OCI-LY3 (cell line): ENCODE measurements around the gene TET1.

ENCODE experiments used
- H2AFZ ChIP-seq: fragments of 200-600, 300-600 bp; shearing (Covaris generic); 2 replicates; pipeline ENCODE4 v1.6.0; 2014; ENCODE audit warnings: antibody characterized with exemption, low read depth, low read length
- H3K27ac ChIP-seq: fragments of 200-600, 300-600 bp; sonication (generic); 2 replicates; pipeline ENCODE4 v1.5.1; 2014; ENCODE audit warnings: mild to moderate bottlenecking, low read length, moderate library complexity, mixed read lengths
- H3K27me3 ChIP-seq: fragments of 200-600, 300-600 bp; sonication (generic); 2 replicates; pipeline ENCODE4 v1.6.1; 2014; ENCODE audit warnings: low read depth, low read length, mixed read lengths
- H3K36me3 ChIP-seq: fragments of 200-600, 300-600 bp; sonication (generic); replicated peaks from 2 replicates; pipeline ENCODE3; 2014; ENCODE audit warnings: low read depth, low read length, mixed read lengths
- H3K4me1 ChIP-seq: fragments of 300-600, 200-600 bp; sonication (generic); 2 replicates; pipeline ENCODE4 v1.6.1; 2014; ENCODE audit warnings: low read length, mixed read lengths
- H3K4me2 ChIP-seq: fragments of 200-600, 300-600 bp; sonication (generic); 2 replicates; pipeline ENCODE4 v1.6.1; 2014; ENCODE audit warnings: low read length, mixed read lengths
- H3K4me3 ChIP-seq: fragments of 300-600, 200-600 bp; sonication (generic); 2 replicates; pipeline ENCODE4 v1.5.1; 2014; ENCODE audit warnings: antibody characterized with exemption, mild to moderate bottlenecking, low read length, moderate library complexity
- H3K79me2 ChIP-seq: fragments of 300-600, 200-600 bp; shearing (Covaris generic); 2 replicates; pipeline ENCODE4 v1.6.1; 2014; ENCODE audit warnings: mild to moderate bottlenecking, low read length, mixed read lengths
- H3K9ac ChIP-seq: fragments of 300-600, 200-600 bp; shearing (Covaris generic); 2 replicates; pipeline ENCODE4 v1.6.0; 2014; ENCODE audit warnings: mild to moderate bottlenecking, low read length, moderate library complexity
- H3K9me3 ChIP-seq: fragments of 200-600, 300-600 bp; shearing (Covaris generic); 2 replicates; pipeline ENCODE4 v1.6.1; 2014; ENCODE audit warnings: low read length, mixed read lengths; ENCODE audit not compliant: insufficient read depth
- H4K20me1 ChIP-seq: fragments of 200-600, 300-600 bp; sonication (generic); 2 replicates; pipeline ENCODE4 v1.6.1; 2016; ENCODE audit warnings: low read length, mixed read lengths; ENCODE audit not compliant: insufficient read depth
- EZH2phosphoT487 ChIP-seq: fragments of 200-600 bp; shearing (Covaris generic); IDR thresholded peaks from 2 replicates; pipeline ENCODE4 v1.6.1; 2018; ENCODE audit warnings: antibody characterized with exemption, mixed run types, low read depth
- TF ChIP-seq, protein P1 (sequence below): fragments of 200-600, 300-600 bp; sonication (generic); IDR thresholded peaks from 2 replicates; pipeline ENCODE4 v1.5.1; 2014; ENCODE audit warnings: antibody characterized with exemption, low read length, low read depth

Gene TET1

DNA sequence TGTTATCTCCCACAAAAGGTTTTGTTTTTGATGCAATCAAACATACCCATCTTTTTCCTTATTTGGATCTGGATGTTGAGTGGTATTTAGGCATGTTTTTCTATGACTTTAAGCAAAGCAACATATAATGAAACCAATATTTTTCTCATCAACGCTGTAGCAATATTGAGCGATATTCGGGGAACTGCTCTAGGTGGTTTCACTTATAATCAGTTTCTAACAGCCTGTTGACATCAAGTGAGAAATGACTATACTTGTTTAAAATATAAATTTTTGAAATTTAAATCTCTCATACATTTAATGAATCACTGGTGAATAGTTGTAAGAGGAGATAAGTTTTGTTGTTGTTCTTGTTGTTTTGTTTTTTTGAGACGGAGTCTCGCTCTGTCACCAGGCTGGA is 108.1 kb downstream of the TET1 start:
- Histone ChIP-seq H3K36me3 (no peaks in the 10 kb centered on the region), H3K9ac (no peak overlapping the region), H4K20me1 (no peaks in the 10 kb centered on the region), H3K4me2 (no peak overlapping the region), H3K27me3 (no peaks in the 10 kb centered on the region), H3K79me2 (no peaks in the 10 kb centered on the region), H3K4me1 (no peaks in the 10 kb centered on the region), H3K27ac (no peak overlapping the region), H3K4me3 (no peak overlapping the region), H2AFZ (no peak overlapping the region), H3K9me3 (no peaks in the 10 kb centered on the region)
- TF ChIP-seq EZH2phosphoT487: no peak
- TF ChIP-seq, protein P1, sequence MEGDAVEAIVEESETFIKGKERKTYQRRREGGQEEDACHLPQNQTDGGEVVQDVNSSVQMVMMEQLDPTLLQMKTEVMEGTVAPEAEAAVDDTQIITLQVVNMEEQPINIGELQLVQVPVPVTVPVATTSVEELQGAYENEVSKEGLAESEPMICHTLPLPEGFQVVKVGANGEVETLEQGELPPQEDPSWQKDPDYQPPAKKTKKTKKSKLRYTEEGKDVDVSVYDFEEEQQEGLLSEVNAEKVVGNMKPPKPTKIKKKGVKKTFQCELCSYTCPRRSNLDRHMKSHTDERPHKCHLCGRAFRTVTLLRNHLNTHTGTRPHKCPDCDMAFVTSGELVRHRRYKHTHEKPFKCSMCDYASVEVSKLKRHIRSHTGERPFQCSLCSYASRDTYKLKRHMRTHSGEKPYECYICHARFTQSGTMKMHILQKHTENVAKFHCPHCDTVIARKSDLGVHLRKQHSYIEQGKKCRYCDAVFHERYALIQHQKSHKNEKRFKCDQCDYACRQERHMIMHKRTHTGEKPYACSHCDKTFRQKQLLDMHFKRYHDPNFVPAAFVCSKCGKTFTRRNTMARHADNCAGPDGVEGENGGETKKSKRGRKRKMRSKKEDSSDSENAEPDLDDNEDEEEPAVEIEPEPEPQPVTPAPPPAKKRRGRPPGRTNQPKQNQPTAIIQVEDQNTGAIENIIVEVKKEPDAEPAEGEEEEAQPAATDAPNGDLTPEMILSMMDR: no peak

DNA sequence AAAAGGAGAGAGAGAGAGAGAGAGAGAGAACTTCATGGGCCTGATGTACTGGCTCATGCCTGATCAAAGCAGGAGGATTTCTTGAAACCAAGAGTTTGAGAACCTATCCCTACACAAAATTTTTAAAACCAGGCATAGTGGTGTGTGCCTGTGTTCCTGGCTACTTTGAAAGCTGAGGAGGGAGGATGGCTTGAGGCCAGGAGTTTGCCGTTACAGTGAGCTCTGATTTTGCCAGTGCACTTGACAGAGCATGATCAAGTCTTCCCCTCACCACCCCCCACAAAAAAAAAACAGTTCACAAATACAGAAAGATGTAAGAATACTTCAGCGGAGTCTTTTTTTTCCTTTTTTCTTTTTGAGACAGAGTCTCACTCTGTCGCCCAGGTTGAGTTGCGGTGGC is 108.8 kb downstream of the TET1 start:
- Histone ChIP-seq H3K9me3 (no peaks in the 10 kb centered on the region), H3K27ac (no peak overlapping the region), H3K4me1 (no peaks in the 10 kb centered on the region), H3K9ac (no peak overlapping the region), H4K20me1 (no peaks in the 10 kb centered on the region), H3K4me2 (no peak overlapping the region), H2AFZ (no peak overlapping the region), H3K27me3 (no peaks in the 10 kb centered on the region), H3K4me3 (no peak overlapping the region), H3K36me3 (no peaks in the 10 kb centered on the region), H3K79me2 (no peaks in the 10 kb centered on the region)
- TF ChIP-seq, protein P1: no peak
- TF ChIP-seq EZH2phosphoT487: no peak

DNA sequence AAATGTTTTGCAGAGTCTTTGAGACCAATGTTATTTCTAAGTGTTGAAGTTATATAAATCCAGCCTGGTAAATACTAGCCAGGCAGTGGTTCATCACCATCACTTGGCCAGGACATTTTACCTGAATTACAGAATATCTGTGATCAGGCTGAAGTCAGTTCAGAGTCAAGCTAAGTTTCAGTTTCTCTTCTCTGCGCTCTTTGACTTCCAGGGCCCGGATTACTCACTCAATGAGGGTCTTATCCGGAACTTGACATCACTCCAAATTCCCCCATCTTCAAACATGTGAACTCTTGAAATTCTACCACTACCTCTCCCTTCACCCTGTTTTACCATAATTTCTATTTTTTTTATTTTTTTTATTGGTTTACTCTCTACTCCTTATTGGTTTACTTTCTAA is 124.3 kb downstream of the TET1 start:
- H3K4me2 ChIP-seq: peak overlapping the region; percentile 64
- H4K20me1 ChIP-seq: no peaks in the 10 kb centered on the region
- H2AFZ ChIP-seq: peak overlapping the region; percentile 89
- H3K36me3 ChIP-seq: no peaks in the 10 kb centered on the region
- TF ChIP-seq, protein P1: no peak
- no peak for TF ChIP-seq EZH2phosphoT487
- H3K27me3 ChIP-seq: no peaks in the 10 kb centered on the region
- H3K4me3 ChIP-seq: peak overlapping the region; percentile 60
- peaks cover 5% of the 10 kb centered on the region for H3K4me1 ChIP-seq
- no peaks in the 10 kb centered on the region for H3K79me2 ChIP-seq
- peak overlapping the region; percentile 21 for H3K9ac ChIP-seq
- no peaks in the 10 kb centered on the region for H3K9me3 ChIP-seq
- H3K27ac ChIP-seq: no peak overlapping the region

DNA sequence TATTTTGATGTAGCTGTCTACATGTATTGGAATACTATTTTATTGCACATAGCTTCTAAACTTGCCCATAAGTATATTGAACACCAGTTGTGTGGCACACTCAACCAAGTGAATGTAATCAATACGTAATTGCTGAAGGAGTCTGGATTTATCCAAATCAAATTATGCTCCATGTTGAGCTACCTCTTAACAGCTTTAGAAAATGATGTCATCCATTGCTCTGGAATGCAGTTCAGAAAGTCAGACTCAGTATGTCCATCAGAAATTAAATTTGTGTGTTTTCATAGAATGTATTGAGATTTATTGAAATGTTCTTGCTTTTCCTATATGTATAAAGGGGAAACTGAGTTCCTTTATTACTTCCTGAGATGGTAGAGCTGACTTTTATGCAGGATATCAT is 135.9 kb downstream of the TET1 start:
- no peak for TF ChIP-seq EZH2phosphoT487
- TF ChIP-seq, protein P1: no peak
- no peaks in the 10 kb centered on the region for H3K36me3 ChIP-seq
- no peaks in the 10 kb centered on the region for H3K27me3 ChIP-seq
- no peaks in the 10 kb centered on the region for H3K79me2 ChIP-seq
- H3K4me1 ChIP-seq: no peaks in the 10 kb centered on the region
- no peaks in the 10 kb centered on the region for H3K9me3 ChIP-seq
- H3K4me3 ChIP-seq: no peak overlapping the region
- H4K20me1 ChIP-seq: no peaks in the 10 kb centered on the region
- H2AFZ ChIP-seq: no peak overlapping the region
- no peak overlapping the region for H3K27ac ChIP-seq
- H3K9ac ChIP-seq: no peak overlapping the region
- no peak overlapping the region for H3K4me2 ChIP-seq
